NCI-H1048 (cell line): ENCODE data around the gene PRKCH.
A peak's percentile ranks its signal among the peaks of the same experiment; 100 is the strongest.

Source experiments
- DNase-seq: peaks from one replicate; lab custom pipeline; 2025; lab: John Stamatoyannopoulos, UW

PRKCH gene

GRCh38 chr14:61589691-61590581, 268.6 kb downstream of the PRKCH start:
- no peak for DNase-seq

GRCh38 chr14:61591862-61592261, 270.5 kb downstream of the PRKCH start:
- no peak for DNase-seq

- DNase-seq = no peak
These were observed 272.0 kb downstream of the PRKCH start for GRCh38 chr14:61593330-61593729.

GRCh38 chr14:61596990-61597389, 275.6 kb downstream of the PRKCH start:
- peak; percentile 69 for DNase-seq

- DNase-seq = no peak
These were observed 277.6 kb downstream of the PRKCH start for GRCh38 chr14:61598980-61599379.

- DNase-seq = no peak
These were observed 278.6 kb downstream of the PRKCH start for GRCh38 chr14:61599942-61600341.
